Mucosa of descending colon (tissue), 3 donors: Measurements from ENCODE around the gene HOXD9. TPM values are rescaled to one million over a fixed set of nuclear protein-coding genes. Genes with fewer than 3 reads are reported as not detected.

Experiments
- ATAC-seq: fragments of 200-7000 bp; cut with Tn5 transposase; one replicate; pipeline ENCODE4 v1.9.1; 2020; ENCODE audit warnings: mild to moderate bottlenecking, moderate library complexity
- DNase-seq, 3 donors: peaks; one replicate each; pipeline ENCODE4 v3.0.0-alpha.2; 2020
- H3K36me3 ChIP-seq: fragments of 200-600 bp; one replicate; pipeline ENCODE4 v1.8.0; 2021; ENCODE audit warnings: low read depth, mild to moderate bottlenecking
- H3K4me1 ChIP-seq: fragments of 200-600 bp; one replicate; pipeline ENCODE4 v1.8.0; 2021; ENCODE audit warnings: low read depth, mild to moderate bottlenecking
- H3K4me3 ChIP-seq: fragments of 200-600 bp; one replicate; pipeline ENCODE4 v1.8.0; 2021; ENCODE audit warnings: mild to moderate bottlenecking
- H3K9me3 ChIP-seq: fragments of 200-600 bp; one replicate; pipeline ENCODE4 v1.8.0; 2021; ENCODE audit warnings: mild to moderate bottlenecking
- CTCF ChIP-seq: fragments of 200-600 bp; IDR thresholded peaks from one replicate; pipeline ENCODE4 v1.8.0; 2022; ENCODE audit warnings: antibody characterized with exemption, mild to moderate bottlenecking
- intact Hi-C, 2 donors: fragments of 100-400 bp; cut with DNase I in 1 of 2; cut with micrococcal nuclease in 1 of 2; formaldehyde crosslinking; loops; one replicate each; pipeline versions ENCODE4 v1.11.0 to v1.11.1; 2022; cut with DNase I, micrococcal nuclease
- total RNA-seq, 3 donors: library from RNA; stranded (reverse); fragmentation: NEBNext Ultra II Directional in 2 of 3; extraction: Animal tissue kit (Norgen Biotek cat#: 25700) in 2 of 3; gene quantifications; one replicate each; pipeline versions ENCODE4 v1.2.1 to v1.2.4, GENCODE V29; 2021 to 2023
- donor health status: DM: no; HTN: no; CAD: no; lungs with moderate emphysema.
- donor health status: DM: no; HTN: no; CAD: no.
- donor health status: DM: no; HTN: yes; CAD: no.

The HOXD9 gene
- total RNA-seq, 3 donors from 2014 or later, result 2.1 to 5.6 (median 2.2) TPM

GRCh38 chr2:176164611-176165369 lies 42.3 kb downstream of the HOXD9 start:
- DNase-seq, result peak in 1 of 3 donors; percentile 35
- Histone ChIP-seq H3K4me3 (no peak overlapping the region), H3K9me3 (no peaks in the 10 kb centered on the region), H3K4me1 (no peaks in the 10 kb centered on the region), H3K36me3 (no peaks in the 10 kb centered on the region)
- intact Hi-C loops, result no loop called here
- TF ChIP-seq CTCF, result no peak
- ATAC-seq, result no peak

- intact Hi-C loops, result no loop called here
- TF ChIP-seq CTCF, result no peak
- Histone ChIP-seq H3K9me3 (no peaks in the 10 kb centered on the region), H3K4me3 (no peak overlapping the region), H3K36me3 (no peaks in the 10 kb centered on the region), H3K4me1 (no peaks in the 10 kb centered on the region)
- DNase-seq, result no peak
- no peak for ATAC-seq
Measured at GRCh38 chr2:176165370-176166050, 43.0 kb downstream of the HOXD9 start.

GRCh38 chr2:176166272-176166671 lies 43.8 kb downstream of the HOXD9 start:
- TF ChIP-seq CTCF, result no peak
- Histone ChIP-seq H3K4me1 (no peaks in the 10 kb centered on the region), H3K9me3 (no peaks in the 10 kb centered on the region), H3K36me3 (no peaks in the 10 kb centered on the region), H3K4me3 (no peak overlapping the region)
- intact Hi-C loops, result no loop called here
- ATAC-seq (no peak), DNase-seq (no peak)

GRCh38 chr2:176167398-176167797 lies 44.9 kb downstream of the HOXD9 start:
- no peak for TF ChIP-seq CTCF
- Histone ChIP-seq H3K4me1 (no peaks in the 10 kb centered on the region), H3K36me3 (no peaks in the 10 kb centered on the region), H3K9me3 (no peaks in the 10 kb centered on the region), H3K4me3 (no peak overlapping the region)
- DNase-seq, result no peak
- ATAC-seq, result no peak
- intact Hi-C loops, result no loop called here

GRCh38 chr2:176169181-176169580 lies 46.7 kb downstream of the HOXD9 start:
- Histone ChIP-seq H3K4me1 (no peaks in the 10 kb centered on the region), H3K36me3 (no peaks in the 10 kb centered on the region), H3K4me3 (no peak overlapping the region), H3K9me3 (no peaks in the 10 kb centered on the region)
- no peak for TF ChIP-seq CTCF
- intact Hi-C loops, result no loop called here
- no peak for DNase-seq
- no peak for ATAC-seq
